HEK293 (cell line): ENCODE data around the gene CIC.
A peak's percentile ranks its signal among the peaks of the same experiment; 100 is the strongest.

Experiments used
- BCL11A ChIP-seq: fragments of 450-650 bp; formaldehyde crosslinking; IDR thresholded peaks from 2 replicates; pipeline ENCODE4 v1.5.1; 2016; ENCODE audit warnings: low read depth, missing biosample characterization, missing genetic modification characterization
- MZF1 ChIP-seq: fragments of 450-650 bp; formaldehyde crosslinking; IDR thresholded peaks from 2 replicates; pipeline ENCODE4 v1.5.1; 2017; ENCODE audit warnings: missing biosample characterization, missing genetic modification characterization, borderline replicate concordance
- SCRT2 ChIP-seq: fragments of 450-650 bp; formaldehyde crosslinking; IDR thresholded peaks from 2 replicates; pipeline ENCODE4 v1.5.1; 2016; ENCODE audit warnings: missing biosample characterization, missing genetic modification characterization
- SP3 ChIP-seq: fragments of 450-650 bp; formaldehyde crosslinking; IDR thresholded peaks from 2 replicates; pipeline ENCODE4 v1.5.1; 2016; ENCODE audit warnings: missing biosample characterization, missing genetic modification characterization
- ZEB2 ChIP-seq: fragments of 450-650 bp; formaldehyde crosslinking; IDR thresholded peaks from 2 replicates; pipeline ENCODE4 v1.5.1; 2016; ENCODE audit warnings: missing biosample characterization, missing genetic modification characterization
- ZFP3 ChIP-seq: fragments of 450-650 bp; formaldehyde crosslinking; IDR thresholded peaks from 2 replicates; pipeline ENCODE4 v1.5.1; 2016; ENCODE audit warnings: low read depth, missing biosample characterization, missing genetic modification characterization
- ZNF211 ChIP-seq: fragments of 450-650 bp; formaldehyde crosslinking; IDR thresholded peaks from 2 replicates; pipeline ENCODE4 v1.5.1; 2016; ENCODE audit warnings: low read depth, missing biosample characterization, missing genetic modification characterization
- ZNF223 ChIP-seq: fragments of 450-650 bp; formaldehyde crosslinking; IDR thresholded peaks from 2 replicates; pipeline ENCODE4 v1.5.1; 2016; ENCODE audit warnings: missing biosample characterization, missing genetic modification characterization
- ZNF248 ChIP-seq: fragments of 450-650 bp; formaldehyde crosslinking; IDR thresholded peaks from 2 replicates; pipeline ENCODE4 v1.5.1; 2017; ENCODE audit warnings: missing biosample characterization, missing genetic modification characterization
- ZNF366 ChIP-seq: fragments of 450-650 bp; formaldehyde crosslinking; conservative IDR thresholded peaks from 2 replicates; pipeline ENCODE4 v1.5.1; 2016; ENCODE audit warnings: missing biosample characterization, missing genetic modification characterization
- ZNF433 ChIP-seq: fragments of 450-650 bp; formaldehyde crosslinking; IDR thresholded peaks from 2 replicates; pipeline ENCODE4 v1.5.1; 2016; ENCODE audit warnings: missing biosample characterization, missing genetic modification characterization, low read depth
- ZNF514 ChIP-seq: fragments of 450-650 bp; formaldehyde crosslinking; IDR thresholded peaks from 2 replicates; pipeline ENCODE4 v1.5.1; 2016; ENCODE audit warnings: missing biosample characterization, missing genetic modification characterization
- ZNF544 ChIP-seq: fragments of 450-650 bp; formaldehyde crosslinking; IDR thresholded peaks from 2 replicates; pipeline ENCODE4 v1.5.0; 2017; ENCODE audit warnings: missing biosample characterization, missing genetic modification characterization
- ZNF555 ChIP-seq: fragments of 450-650 bp; formaldehyde crosslinking; conservative IDR thresholded peaks from 2 replicates; pipeline ENCODE4 v1.5.1; 2017; ENCODE audit warnings: missing biosample characterization, mild to moderate bottlenecking, missing genetic modification characterization, inconsistent platforms
- ZNF585B ChIP-seq: fragments of 450-650 bp; formaldehyde crosslinking; IDR thresholded peaks from 2 replicates; pipeline ENCODE4 v1.5.1; 2016; ENCODE audit warnings: missing biosample characterization, missing genetic modification characterization
- ZNF621 ChIP-seq: fragments of 450-650 bp; formaldehyde crosslinking; IDR thresholded peaks from 2 replicates; pipeline ENCODE4 v1.5.1; 2017; ENCODE audit warnings: missing biosample characterization, missing genetic modification characterization
- ZNF664 ChIP-seq: fragments of 450-650 bp; formaldehyde crosslinking; IDR thresholded peaks from 2 replicates; pipeline ENCODE4 v1.5.1; 2016; ENCODE audit warnings: missing biosample characterization, missing genetic modification characterization
- ZNF76 ChIP-seq: fragments of 450-650 bp; formaldehyde crosslinking; IDR thresholded peaks from 2 replicates; pipeline ENCODE4; 2016; ENCODE audit warnings: low read depth, missing biosample characterization, missing genetic modification characterization, borderline replicate concordance
- ZXDB ChIP-seq: fragments of 450-650 bp; formaldehyde crosslinking; IDR thresholded peaks from 2 replicates; pipeline ENCODE4 v1.5.1; 2016; ENCODE audit warnings: missing biosample characterization, missing genetic modification characterization
- TF ChIP-seq, protein P1 (sequence below): fragments of 450-650 bp; formaldehyde crosslinking; optimal IDR thresholded peaks from 2 replicates; pipeline ENCODE3; 2016; ENCODE audit warnings: missing biosample characterization, mild to moderate bottlenecking, missing genetic modification characterization
- TF ChIP-seq, protein P2 (sequence below): fragments of 450-650 bp; formaldehyde crosslinking; IDR thresholded peaks from 2 replicates; pipeline ENCODE4 v1.5.1; 2017; ENCODE audit warnings: missing biosample characterization, missing genetic modification characterization
- TF ChIP-seq, protein P3 (sequence below): fragments of 450-650 bp; formaldehyde crosslinking; IDR thresholded peaks from 2 replicates; pipeline ENCODE4 v1.5.1; 2016; ENCODE audit warnings: missing biosample characterization, missing genetic modification characterization, borderline replicate concordance
- TF ChIP-seq, protein P4 (sequence below): fragments of 450-650 bp; IDR thresholded peaks from 2 replicates; pipeline ENCODE4 v1.5.1; 2018; ENCODE audit warnings: missing biosample characterization, mild to moderate bottlenecking, missing genetic modification characterization
- TF ChIP-seq, protein P5 (sequence below): fragments of 450-650 bp; formaldehyde crosslinking; IDR thresholded peaks from 2 replicates; pipeline ENCODE4 v1.5.1; 2016; ENCODE audit warnings: missing biosample characterization, missing genetic modification characterization
- TF ChIP-seq, protein P6 (sequence below): fragments of 450-650 bp; formaldehyde crosslinking; IDR thresholded peaks from 2 replicates; pipeline ENCODE4 v1.5.1; 2016; ENCODE audit warnings: missing biosample characterization, missing genetic modification characterization
- TF ChIP-seq, protein P7 (sequence below): fragments of 450-650 bp; formaldehyde crosslinking; IDR thresholded peaks from 2 replicates; pipeline ENCODE4 v1.5.1; 2016; ENCODE audit warnings: missing biosample characterization, missing genetic modification characterization

Gene CIC

DNA sequence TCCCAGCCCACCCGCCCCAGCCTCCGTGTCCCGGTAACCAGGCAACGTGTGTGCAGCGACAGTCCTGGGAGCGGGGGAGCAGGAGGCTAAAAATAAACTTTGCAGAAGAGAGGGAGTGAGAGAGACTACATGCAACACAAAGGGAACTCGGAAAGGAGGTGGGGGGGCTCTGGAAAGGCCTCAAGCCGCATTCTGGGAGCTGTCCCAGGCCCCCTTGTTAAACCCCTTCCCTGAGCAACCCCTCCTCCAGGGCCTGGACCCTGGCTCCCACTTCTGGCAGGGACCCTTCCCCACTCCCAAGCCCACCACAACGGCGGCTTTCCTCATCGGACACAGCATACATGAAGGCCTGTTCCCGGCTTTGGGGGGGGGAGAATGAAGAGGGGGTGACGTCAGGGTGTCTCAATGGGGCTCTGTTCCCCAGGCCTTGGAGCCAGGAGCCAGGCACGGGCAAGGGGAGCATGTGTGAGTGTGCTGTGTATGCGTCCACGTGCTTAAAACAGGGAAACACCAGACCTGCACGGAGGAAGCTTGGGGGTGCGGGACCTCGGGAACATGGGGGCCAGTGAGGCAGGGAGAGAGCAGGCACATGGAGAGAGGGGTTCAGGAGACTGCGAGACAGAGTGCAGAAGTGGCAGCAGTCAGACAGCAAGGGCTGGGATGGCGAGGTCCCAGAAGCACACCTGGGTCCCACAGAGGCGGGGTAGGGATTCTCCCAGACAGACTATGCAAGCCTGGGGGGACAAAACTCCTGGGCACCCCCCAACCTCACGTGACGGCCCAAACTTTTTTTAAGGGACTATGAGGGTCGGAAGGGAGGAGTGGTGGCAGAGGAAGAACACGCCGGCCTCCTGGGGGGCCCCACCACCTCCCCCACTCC is 16.4 kb upstream of the CIC start (continued):
- TF ChIP-seq, protein P1, sequence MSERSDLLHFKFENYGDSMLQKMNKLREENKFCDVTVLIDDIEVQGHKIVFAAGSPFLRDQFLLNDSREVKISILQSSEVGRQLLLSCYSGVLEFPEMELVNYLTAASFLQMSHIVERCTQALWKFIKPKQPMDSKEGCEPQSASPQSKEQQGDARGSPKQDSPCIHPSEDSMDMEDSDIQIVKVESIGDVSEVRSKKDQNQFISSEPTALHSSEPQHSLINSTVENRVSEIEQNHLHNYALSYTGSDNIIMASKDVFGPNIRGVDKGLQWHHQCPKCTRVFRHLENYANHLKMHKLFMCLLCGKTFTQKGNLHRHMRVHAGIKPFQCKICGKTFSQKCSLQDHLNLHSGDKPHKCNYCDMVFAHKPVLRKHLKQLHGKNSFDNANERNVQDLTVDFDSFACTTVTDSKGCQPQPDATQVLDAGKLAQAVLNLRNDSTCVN, result peak; percentile 18
- TF ChIP-seq ZXDB (tag by site-specific recombination) (no peak), ZNF664 (no peak), ZNF366 (no peak), ZNF248 (tag by site-specific recombination) (no peak), SCRT2 (tag by site-specific recombination) (peak; percentile 24; the same call in 1 of the 2 replicates), SP3 (tag by site-specific recombination) (no peak), ZNF621 (tag by site-specific recombination) (no peak), ZEB2 (tag by site-specific recombination) (no peak), ZNF544 (tag by site-specific recombination) (no peak), MZF1 (tag by site-specific recombination) (0 out of 2 replicates have a peak, but pooled peaks have one; percentile 15), ZNF433 (tag by site-specific recombination) (no peak), ZNF585B (tag by site-specific recombination) (no peak), ZNF211 (tag by site-specific recombination) (no peak), ZNF76 (tag by site-specific recombination) (no peak), BCL11A (peak; percentile 33; the same call in 1 of the 2 replicates), ZNF555 (tag by site-specific recombination) (no peak), ZNF514 (tag by site-specific recombination) (no peak), ZNF223 (tag by site-specific recombination) (no peak), ZFP3 (tag by site-specific recombination) (no peak)
- TF ChIP-seq, protein P2, sequence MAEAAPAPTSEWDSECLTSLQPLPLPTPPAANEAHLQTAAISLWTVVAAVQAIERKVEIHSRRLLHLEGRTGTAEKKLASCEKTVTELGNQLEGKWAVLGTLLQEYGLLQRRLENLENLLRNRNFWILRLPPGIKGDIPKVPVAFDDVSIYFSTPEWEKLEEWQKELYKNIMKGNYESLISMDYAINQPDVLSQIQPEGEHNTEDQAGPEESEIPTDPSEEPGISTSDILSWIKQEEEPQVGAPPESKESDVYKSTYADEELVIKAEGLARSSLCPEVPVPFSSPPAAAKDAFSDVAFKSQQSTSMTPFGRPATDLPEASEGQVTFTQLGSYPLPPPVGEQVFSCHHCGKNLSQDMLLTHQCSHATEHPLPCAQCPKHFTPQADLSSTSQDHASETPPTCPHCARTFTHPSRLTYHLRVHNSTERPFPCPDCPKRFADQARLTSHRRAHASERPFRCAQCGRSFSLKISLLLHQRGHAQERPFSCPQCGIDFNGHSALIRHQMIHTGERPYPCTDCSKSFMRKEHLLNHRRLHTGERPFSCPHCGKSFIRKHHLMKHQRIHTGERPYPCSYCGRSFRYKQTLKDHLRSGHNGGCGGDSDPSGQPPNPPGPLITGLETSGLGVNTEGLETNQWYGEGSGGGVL (tag by site-specific recombination), result peak; percentile 95
- TF ChIP-seq, protein P3, sequence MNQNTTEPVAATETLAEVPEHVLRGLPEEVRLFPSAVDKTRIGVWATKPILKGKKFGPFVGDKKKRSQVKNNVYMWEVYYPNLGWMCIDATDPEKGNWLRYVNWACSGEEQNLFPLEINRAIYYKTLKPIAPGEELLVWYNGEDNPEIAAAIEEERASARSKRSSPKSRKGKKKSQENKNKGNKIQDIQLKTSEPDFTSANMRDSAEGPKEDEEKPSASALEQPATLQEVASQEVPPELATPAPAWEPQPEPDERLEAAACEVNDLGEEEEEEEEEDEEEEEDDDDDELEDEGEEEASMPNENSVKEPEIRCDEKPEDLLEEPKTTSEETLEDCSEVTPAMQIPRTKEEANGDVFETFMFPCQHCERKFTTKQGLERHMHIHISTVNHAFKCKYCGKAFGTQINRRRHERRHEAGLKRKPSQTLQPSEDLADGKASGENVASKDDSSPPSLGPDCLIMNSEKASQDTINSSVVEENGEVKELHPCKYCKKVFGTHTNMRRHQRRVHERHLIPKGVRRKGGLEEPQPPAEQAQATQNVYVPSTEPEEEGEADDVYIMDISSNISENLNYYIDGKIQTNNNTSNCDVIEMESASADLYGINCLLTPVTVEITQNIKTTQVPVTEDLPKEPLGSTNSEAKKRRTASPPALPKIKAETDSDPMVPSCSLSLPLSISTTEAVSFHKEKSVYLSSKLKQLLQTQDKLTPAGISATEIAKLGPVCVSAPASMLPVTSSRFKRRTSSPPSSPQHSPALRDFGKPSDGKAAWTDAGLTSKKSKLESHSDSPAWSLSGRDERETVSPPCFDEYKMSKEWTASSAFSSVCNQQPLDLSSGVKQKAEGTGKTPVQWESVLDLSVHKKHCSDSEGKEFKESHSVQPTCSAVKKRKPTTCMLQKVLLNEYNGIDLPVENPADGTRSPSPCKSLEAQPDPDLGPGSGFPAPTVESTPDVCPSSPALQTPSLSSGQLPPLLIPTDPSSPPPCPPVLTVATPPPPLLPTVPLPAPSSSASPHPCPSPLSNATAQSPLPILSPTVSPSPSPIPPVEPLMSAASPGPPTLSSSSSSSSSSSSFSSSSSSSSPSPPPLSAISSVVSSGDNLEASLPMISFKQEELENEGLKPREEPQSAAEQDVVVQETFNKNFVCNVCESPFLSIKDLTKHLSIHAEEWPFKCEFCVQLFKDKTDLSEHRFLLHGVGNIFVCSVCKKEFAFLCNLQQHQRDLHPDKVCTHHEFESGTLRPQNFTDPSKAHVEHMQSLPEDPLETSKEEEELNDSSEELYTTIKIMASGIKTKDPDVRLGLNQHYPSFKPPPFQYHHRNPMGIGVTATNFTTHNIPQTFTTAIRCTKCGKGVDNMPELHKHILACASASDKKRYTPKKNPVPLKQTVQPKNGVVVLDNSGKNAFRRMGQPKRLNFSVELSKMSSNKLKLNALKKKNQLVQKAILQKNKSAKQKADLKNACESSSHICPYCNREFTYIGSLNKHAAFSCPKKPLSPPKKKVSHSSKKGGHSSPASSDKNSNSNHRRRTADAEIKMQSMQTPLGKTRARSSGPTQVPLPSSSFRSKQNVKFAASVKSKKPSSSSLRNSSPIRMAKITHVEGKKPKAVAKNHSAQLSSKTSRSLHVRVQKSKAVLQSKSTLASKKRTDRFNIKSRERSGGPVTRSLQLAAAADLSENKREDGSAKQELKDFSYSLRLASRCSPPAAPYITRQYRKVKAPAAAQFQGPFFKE (tag by site-specific recombination), result no peak
- TF ChIP-seq, protein P4, sequence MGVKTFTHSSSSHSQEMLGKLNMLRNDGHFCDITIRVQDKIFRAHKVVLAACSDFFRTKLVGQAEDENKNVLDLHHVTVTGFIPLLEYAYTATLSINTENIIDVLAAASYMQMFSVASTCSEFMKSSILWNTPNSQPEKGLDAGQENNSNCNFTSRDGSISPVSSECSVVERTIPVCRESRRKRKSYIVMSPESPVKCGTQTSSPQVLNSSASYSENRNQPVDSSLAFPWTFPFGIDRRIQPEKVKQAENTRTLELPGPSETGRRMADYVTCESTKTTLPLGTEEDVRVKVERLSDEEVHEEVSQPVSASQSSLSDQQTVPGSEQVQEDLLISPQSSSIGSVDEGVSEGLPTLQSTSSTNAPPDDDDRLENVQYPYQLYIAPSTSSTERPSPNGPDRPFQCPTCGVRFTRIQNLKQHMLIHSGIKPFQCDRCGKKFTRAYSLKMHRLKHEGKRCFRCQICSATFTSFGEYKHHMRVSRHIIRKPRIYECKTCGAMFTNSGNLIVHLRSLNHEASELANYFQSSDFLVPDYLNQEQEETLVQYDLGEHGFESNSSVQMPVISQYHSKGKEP (tag by site-specific recombination), result peak; percentile 20; the same call in 1 of the 2 replicates
- TF ChIP-seq, protein P5, sequence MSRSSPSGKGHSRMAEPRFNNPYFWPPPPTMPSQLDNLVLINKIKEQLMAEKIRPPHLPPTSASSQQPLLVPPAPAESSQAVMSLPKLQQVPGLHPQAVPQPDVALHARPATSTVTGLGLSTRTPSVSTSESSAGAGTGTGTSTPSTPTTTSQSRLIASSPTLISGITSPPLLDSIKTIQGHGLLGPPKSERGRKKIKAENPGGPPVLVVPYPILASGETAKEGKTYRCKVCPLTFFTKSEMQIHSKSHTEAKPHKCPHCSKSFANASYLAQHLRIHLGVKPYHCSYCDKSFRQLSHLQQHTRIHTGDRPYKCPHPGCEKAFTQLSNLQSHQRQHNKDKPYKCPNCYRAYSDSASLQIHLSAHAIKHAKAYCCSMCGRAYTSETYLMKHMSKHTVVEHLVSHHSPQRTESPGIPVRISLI (tag by site-specific recombination), result no peak
- TF ChIP-seq, protein P6, sequence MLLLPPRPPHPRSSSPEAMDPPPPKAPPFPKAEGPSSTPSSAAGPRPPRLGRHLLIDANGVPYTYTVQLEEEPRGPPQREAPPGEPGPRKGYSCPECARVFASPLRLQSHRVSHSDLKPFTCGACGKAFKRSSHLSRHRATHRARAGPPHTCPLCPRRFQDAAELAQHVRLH (tag by site-specific recombination), result no peak
- TF ChIP-seq, protein P7, sequence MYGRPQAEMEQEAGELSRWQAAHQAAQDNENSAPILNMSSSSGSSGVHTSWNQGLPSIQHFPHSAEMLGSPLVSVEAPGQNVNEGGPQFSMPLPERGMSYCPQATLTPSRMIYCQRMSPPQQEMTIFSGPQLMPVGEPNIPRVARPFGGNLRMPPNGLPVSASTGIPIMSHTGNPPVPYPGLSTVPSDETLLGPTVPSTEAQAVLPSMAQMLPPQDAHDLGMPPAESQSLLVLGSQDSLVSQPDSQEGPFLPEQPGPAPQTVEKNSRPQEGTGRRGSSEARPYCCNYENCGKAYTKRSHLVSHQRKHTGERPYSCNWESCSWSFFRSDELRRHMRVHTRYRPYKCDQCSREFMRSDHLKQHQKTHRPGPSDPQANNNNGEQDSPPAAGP (tag by site-specific recombination), result no peak
